NCI-H446 treated with DMSO at 0.1 percent for 48 hours (cell line): ENCODE data around the gene ZNF524.

Experiments
- DNase-seq: peaks from one replicate; lab custom pipeline; 2025; lab: John Stamatoyannopoulos, UW

ZNF524 gene

GRCh38 chr19:55602104-55603001 lies 2.3 kb downstream of the ZNF524 start:
- no peak for DNase-seq

- DNase-seq, result no peak
Observed at GRCh38 chr19:55603115-55603514, 3.0 kb downstream of the ZNF524 start.

- no peak for DNase-seq
Observed at GRCh38 chr19:55603581-55604292, 3.6 kb downstream of the ZNF524 start.

GRCh38 chr19:55605207-55605636 lies 5.1 kb downstream of the ZNF524 start:
- peak; percentile 97 for DNase-seq

GRCh38 chr19:55605637-55606470 lies 5.8 kb downstream of the ZNF524 start, which contains the start of gene ZNF865:
TSS of gene ZNF865 (plus strand) at chr19:55605647. CDS start at chr19:55613619, 7,972 bp downstream.
- DNase-seq, result peak; percentile 41

GRCh38 chr19:55606471-55606787 lies 6.3 kb downstream of the ZNF524 start:
- no peak for DNase-seq

- DNase-seq, result no peak
Observed at GRCh38 chr19:55606817-55607216, 6.7 kb downstream of the ZNF524 start.

- DNase-seq, result no peak
Observed at GRCh38 chr19:55609326-55609725, 9.2 kb downstream of the ZNF524 start.

- DNase-seq, result no peak
Observed at GRCh38 chr19:55611300-55611982, 11.4 kb downstream of the ZNF524 start.

- DNase-seq, result no peak
Observed at GRCh38 chr19:55611983-55612645, 12.0 kb downstream of the ZNF524 start.

- no peak for DNase-seq
Observed at GRCh38 chr19:55613396-55613795, 13.3 kb downstream of the ZNF524 start.

- no peak for DNase-seq
Observed at GRCh38 chr19:55613930-55614710, 14.0 kb downstream of the ZNF524 start.

- no peak for DNase-seq
Observed at GRCh38 chr19:55614711-55615542, 14.8 kb downstream of the ZNF524 start.

GRCh38 chr19:55615543-55616394 lies 15.7 kb downstream of the ZNF524 start:
- DNase-seq, result no peak

- no peak for DNase-seq
Observed at GRCh38 chr19:55616395-55616875, 16.3 kb downstream of the ZNF524 start.

- no peak for DNase-seq
Observed at GRCh38 chr19:55617426-55617825, 17.3 kb downstream of the ZNF524 start.

- DNase-seq, result no peak
Observed at GRCh38 chr19:55618426-55618825, 18.3 kb downstream of the ZNF524 start.

- no peak for DNase-seq
Observed at GRCh38 chr19:55619286-55619685, 19.2 kb downstream of the ZNF524 start.
